Measurements from ENCODE around the gene SLC25A43. TPM values are rescaled to one million over a fixed set of nuclear protein-coding genes. Genes with fewer than 3 reads are reported as not detected.

SLC25A43 gene
- total and polyA plus RNA-seq, 4 donors = 3.6 to 18.7 (median 13.6) TPM

GRCh38 chrX:119453202-119453601 lies 54.1 kb downstream of the SLC25A43 start:
- Histone ChIP-seq H3K27ac (ENCODE audit: low read depth in 1 of 2, low read length in 1 of 2) (no peak overlapping the region), H3K9me3 (ENCODE audit: control insufficient read depth in 4 of 4, insufficient read depth in 3 of 4, low read length in 3 of 4) (no peaks in the 10 kb centered on the region), H3K36me3 (ENCODE audit: control insufficient read depth in 4 of 4, insufficient read depth in 4 of 4, low read length in 4 of 4) (peaks cover 0 to 3% (median 0%) of the 10 kb centered on the region in 4 donors), H3K4me3 (no peak overlapping the region), H3K27me3 (ENCODE audit: control insufficient read depth in 3 of 3, insufficient read depth in 3 of 3, low read length in 2 of 3) (no peaks in the 10 kb centered on the region), H3K9ac (ENCODE audit: insufficient read depth in 1 of 2, low read length in 2 of 2) (no peak overlapping the region), H3K4me1 (ENCODE audit: control insufficient read depth in 5 of 5, insufficient read depth in 5 of 5, low read length in 5 of 5) (no peaks in the 10 kb centered on the region)
- WGBS, 2 donors = 73 to 95% methylated on average over 4 of the region's 4 CpGs
- DNase-seq (no peak), ATAC-seq (ENCODE audit: insufficient read depth, low FRiP score) (no peak)
- no peak for TF ChIP-seq CTCF (IDR thresholded peaks at IDR 0.05; ENCODE audit: control extremely low read depth, extremely low read depth)

GRCh38 chrX:119455264-119455663 lies 56.1 kb downstream of the SLC25A43 start:
- DNase-seq (no peak), ATAC-seq (ENCODE audit: insufficient read depth, low FRiP score) (no peak)

GRCh38 chrX:119459181-119459580 lies 60.0 kb downstream of the SLC25A43 start:
- no peaks in the 10 kb centered on the region for H3K9me3 ChIP-seq (ENCODE audit: control insufficient read depth in 4 of 4, insufficient read depth in 3 of 4, low read length in 3 of 4)
- ATAC-seq (ENCODE audit: insufficient read depth, low FRiP score) = no peak
- H3K36me3 ChIP-seq (ENCODE audit: control insufficient read depth in 4 of 4, insufficient read depth in 4 of 4, low read length in 4 of 4) = no peaks in the 10 kb centered on the region
- no peak overlapping the region for H3K27ac ChIP-seq (ENCODE audit: low read depth in 1 of 2, low read length in 1 of 2)
- WGBS, 2 donors = 85 to 100% methylated on average over 4 of the region's 4 CpGs
- H3K4me3 ChIP-seq = no peak overlapping the region
- H3K9ac ChIP-seq (ENCODE audit: insufficient read depth in 1 of 2, low read length in 2 of 2) = no peak overlapping the region
- no peaks in the 10 kb centered on the region for H3K4me1 ChIP-seq (ENCODE audit: control insufficient read depth in 5 of 5, insufficient read depth in 5 of 5, low read length in 5 of 5)
- TF ChIP-seq CTCF (IDR thresholded peaks at IDR 0.05; ENCODE audit: control extremely low read depth, extremely low read depth) = no peak
- no peaks in the 10 kb centered on the region for H3K27me3 ChIP-seq (ENCODE audit: control insufficient read depth in 3 of 3, insufficient read depth in 3 of 3, low read length in 2 of 3)
- DNase-seq = no peak

More at GRCh38 chrX:119455264-119455663, 56.1 kb downstream of the SLC25A43 start:
- Histone ChIP-seq H3K9ac (ENCODE audit: insufficient read depth in 1 of 2, low read length in 2 of 2) (no peak overlapping the region), H3K27ac (ENCODE audit: low read depth in 1 of 2, low read length in 1 of 2) (no peak overlapping the region), H3K9me3 (ENCODE audit: control insufficient read depth in 4 of 4, insufficient read depth in 3 of 4, low read length in 3 of 4) (no peaks in the 10 kb centered on the region), H3K27me3 (ENCODE audit: control insufficient read depth in 3 of 3, insufficient read depth in 3 of 3, low read length in 2 of 3) (no peaks in the 10 kb centered on the region), H3K4me1 (ENCODE audit: control insufficient read depth in 5 of 5, insufficient read depth in 5 of 5, low read length in 5 of 5) (no peaks in the 10 kb centered on the region), H3K4me3 (no peak overlapping the region), H3K36me3 (ENCODE audit: control insufficient read depth in 4 of 4, insufficient read depth in 4 of 4, low read length in 4 of 4) (peaks cover 0 to 3% (median 0%) of the 10 kb centered on the region in 4 donors)
- 92 to 100% methylated on average over 1 of the region's 1 CpG for WGBS, 2 donors
- no peak for TF ChIP-seq CTCF (IDR thresholded peaks at IDR 0.05; ENCODE audit: control extremely low read depth, extremely low read depth)

DNA sequence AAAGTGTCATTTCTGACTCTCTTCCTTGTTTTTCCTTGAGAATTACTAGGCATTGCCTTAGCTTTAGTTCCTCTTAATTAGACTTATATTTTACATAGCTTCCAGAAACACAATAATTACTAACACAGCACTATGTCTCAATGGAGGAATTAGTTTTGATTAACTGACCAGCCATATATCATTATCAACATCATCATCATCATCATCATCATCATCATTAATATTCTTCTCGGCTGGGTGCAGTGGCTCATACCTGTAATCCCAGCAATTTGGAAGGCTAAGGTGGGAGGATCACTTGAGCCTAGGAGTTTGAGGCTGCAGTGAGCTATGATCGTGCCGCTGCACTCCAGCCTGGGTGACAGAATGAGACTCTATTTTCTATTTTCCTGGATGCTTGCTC lies 66.4 kb downstream of the SLC25A43 start:
- Histone ChIP-seq H3K4me1 (ENCODE audit: control insufficient read depth in 5 of 5, insufficient read depth in 5 of 5, low read length in 5 of 5) (peaks cover 0 to 4% (median 0%) of the 10 kb centered on the region in 5 donors), H3K27me3 (ENCODE audit: control insufficient read depth in 3 of 3, insufficient read depth in 3 of 3, low read length in 2 of 3) (no peaks in the 10 kb centered on the region), H3K27ac (ENCODE audit: low read depth in 1 of 2, low read length in 1 of 2) (no peak overlapping the region), H3K9ac (ENCODE audit: insufficient read depth in 1 of 2, low read length in 2 of 2) (no peak overlapping the region), H3K9me3 (ENCODE audit: control insufficient read depth in 4 of 4, insufficient read depth in 3 of 4, low read length in 3 of 4) (peaks cover 0 to 2% (median 0%) of the 10 kb centered on the region in 4 donors), H3K4me3 (no peak overlapping the region), H3K36me3 (ENCODE audit: control insufficient read depth in 4 of 4, insufficient read depth in 4 of 4, low read length in 4 of 4) (peaks cover 0 to 6% (median under 1%) of the 10 kb centered on the region in 4 donors)
- 93 to 98% methylated on average over 3 of the region's 3 CpGs for WGBS, 2 donors
- TF ChIP-seq CTCF (IDR thresholded peaks at IDR 0.05; ENCODE audit: control extremely low read depth, extremely low read depth) = no peak
- DNase-seq = no peak
- no peak for ATAC-seq (ENCODE audit: insufficient read depth, low FRiP score)

Data from lung (tissue), 12 donors.